ENCODE results near the gene HECA. TPM values are rescaled to one million over a fixed set of nuclear protein-coding genes. Genes with fewer than 3 reads are reported as not detected.
A peak's percentile ranks its signal among the peaks of the same experiment; 100 is the strongest.
"Not testable (repeated sequence)": the region's sequence is repeated elsewhere in the genome, so short reads cannot be mapped to it uniquely, and the experiment has no call there.

HECA gene, protein sequence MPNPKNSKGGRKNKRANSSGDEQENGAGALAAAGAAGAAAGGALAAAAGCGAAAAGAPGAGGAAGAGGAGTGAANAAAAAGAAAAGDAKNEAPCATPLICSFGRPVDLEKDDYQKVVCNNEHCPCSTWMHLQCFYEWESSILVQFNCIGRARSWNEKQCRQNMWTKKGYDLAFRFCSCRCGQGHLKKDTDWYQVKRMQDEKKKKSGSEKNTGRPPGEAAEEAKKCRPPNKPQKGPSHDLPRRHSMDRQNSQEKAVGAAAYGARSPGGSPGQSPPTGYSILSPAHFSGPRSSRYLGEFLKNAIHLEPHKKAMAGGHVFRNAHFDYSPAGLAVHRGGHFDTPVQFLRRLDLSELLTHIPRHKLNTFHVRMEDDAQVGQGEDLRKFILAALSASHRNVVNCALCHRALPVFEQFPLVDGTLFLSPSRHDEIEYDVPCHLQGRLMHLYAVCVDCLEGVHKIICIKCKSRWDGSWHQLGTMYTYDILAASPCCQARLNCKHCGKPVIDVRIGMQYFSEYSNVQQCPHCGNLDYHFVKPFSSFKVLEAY
- polyA plus RNA-seq: 10 to 100 TPM in 2 of 3 donors, 1 to 10 TPM in 1; 3.9 to 23.4 (median 11.6) TPM

DNA sequence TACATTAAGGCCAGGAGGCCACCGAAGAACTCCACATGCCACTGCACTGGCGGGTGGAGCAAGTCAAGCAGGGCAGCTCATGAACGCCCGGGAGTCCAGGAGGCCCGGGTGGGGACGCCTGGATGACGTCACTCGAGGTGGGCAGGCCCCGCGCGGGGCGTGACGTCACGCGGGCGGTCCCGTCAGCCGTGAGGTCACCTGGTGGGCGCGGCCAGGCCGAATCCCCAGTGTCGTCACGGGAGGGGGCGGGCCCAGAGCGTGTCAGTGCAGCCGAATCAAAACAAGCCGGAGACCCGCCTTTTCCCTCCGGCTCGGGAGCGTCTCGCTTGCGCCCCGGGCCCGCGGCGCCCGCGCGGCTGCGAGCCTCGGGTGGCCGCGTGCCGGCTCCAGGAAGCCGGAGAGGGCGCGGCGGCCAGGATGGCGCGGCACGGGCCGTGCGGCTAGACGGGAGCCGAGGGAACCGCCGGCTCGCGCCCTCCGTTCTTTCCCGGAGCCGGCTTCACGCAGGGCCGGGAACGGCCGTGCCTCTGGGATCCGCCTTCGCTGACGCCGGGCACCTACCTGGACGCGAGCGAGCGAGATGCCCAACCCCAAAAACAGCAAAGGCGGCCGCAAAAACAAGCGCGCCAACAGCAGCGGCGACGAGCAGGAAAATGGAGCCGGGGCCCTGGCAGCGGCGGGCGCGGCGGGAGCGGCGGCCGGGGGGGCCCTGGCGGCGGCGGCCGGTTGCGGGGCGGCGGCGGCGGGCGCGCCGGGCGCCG is at the start of gene HECA:
TSS of gene HECA (plus strand) at position 264 of the 761 bp plus-strand sequence. CDS start at position 581, 317 bp downstream.
- peak within 1 kb of the TSS; percentile 70 for H3K27ac ChIP-seq (ENCODE audit: low read depth, low read length)
- 1% methylated on average over 78 to 98 of the region's 105 CpGs for WGBS, 3 donors

DNA sequence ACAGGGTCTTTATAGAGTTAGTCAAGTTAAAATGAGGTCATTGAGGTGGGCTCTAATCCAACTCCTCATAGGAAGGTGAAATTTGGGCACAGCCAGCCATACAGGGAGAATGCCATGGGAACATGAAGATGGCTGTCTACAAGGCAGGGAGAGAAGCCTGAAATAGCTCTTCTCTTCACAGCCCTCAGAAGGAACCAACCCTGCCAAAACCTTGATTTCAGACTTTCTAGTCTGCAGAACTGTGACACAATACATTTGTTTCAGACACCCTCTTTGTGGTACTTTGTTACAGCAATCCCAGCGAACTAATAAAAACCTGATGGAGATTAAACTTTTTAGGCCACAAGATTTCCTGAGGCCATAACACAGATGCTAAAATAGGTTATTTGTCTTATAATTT is 43.1 kb upstream of the HECA start:
- no peak overlapping the region for H3K27ac ChIP-seq (ENCODE audit: low read depth, low read length)
- 92 to 97% (median 93%) methylated on average over 1 of the region's 1 CpG for WGBS, 3 donors

DNA sequence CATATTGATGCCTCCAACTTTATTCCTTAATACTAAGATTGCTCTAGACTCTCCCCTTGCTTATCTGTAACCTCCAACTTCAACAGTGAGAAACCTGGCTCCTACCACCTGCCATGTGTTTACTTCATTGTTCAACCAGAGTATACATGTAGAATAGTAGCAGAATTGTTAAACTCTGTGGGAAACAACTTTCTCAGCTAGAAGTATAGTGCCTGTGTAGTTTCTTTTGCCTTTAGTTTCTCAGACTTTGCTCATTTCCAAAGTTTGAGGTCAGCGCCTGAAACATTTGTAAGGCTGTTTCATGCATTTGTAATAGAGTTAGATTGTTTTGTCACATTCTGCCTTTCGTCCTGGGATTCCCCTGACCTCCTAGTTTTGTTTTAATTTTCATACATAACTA is 34.9 kb upstream of the HECA start:
- no peak overlapping the region for H3K27ac ChIP-seq (ENCODE audit: low read depth, low read length)
- WGBS, 3 donors: 79 to 85% (median 83%) methylated on average over 2 of the region's 2 CpGs

DNA sequence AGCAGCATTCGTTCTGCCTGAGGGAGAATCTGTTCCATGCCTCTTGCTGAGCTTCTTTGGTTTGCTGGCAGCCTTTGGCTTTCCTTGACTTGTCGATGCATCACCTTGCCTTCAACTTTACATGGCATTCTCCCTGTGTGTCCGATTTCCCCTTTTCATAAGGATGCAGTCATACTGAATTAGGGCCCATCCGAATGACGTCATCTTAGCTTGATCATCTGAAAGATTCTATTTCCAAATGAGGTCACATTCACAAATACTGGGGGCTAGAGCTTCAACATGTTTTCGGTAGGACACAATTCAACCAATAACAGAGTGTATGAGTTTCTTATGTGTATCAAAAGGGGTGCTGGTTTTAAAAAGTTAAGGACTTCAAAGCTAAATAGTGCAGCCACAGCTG is 27.8 kb upstream of the HECA start:
- 87 to 93% (median 91%) methylated on average over 6 of the region's 6 CpGs for WGBS, 3 donors
- H3K27ac ChIP-seq (ENCODE audit: low read depth, low read length): no peak overlapping the region

DNA sequence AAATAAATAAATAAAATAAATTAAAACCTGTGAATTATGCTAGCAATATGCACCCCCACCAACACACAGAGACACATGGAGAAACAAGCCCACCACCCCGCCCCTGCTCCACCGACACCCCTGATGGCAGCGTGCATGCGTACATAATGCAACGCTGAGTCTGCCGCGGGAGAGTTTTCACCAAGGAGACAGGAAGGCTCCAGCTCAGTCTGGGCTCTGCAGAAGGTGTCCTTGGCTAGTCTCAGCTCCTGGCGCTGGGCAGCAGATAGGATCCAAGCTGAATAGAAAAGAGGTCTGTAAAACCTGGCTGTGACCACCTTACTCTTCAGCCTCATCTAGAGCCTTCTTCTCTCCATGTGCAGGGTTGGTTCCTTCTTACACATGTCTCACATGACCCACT is 26.5 kb upstream of the HECA start:
- 58 to 97% (median 84%) methylated on average over 8 of the region's 8 CpGs for WGBS, 3 donors
- no peak overlapping the region for H3K27ac ChIP-seq (ENCODE audit: low read depth, low read length)

DNA sequence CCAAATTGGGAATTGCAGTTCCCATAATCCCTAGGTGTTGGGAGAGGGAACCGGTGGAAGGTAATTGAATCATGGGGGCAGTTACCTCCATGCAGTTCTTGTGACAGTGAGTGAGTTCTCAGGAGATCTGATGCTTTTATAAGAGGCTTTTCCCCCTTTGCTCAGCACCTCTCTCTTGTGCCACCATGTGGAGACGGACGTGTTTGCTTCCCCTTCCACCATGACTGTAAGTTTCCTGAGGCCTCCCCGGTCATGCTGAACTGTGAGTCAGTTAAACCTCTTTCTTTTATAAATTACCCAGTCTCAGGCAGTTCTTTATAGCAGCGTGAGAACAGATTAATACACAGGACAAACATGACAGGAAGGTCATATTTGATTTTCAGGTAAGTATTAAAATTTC is 25.3 kb upstream of the HECA start:
- 48 to 66% (median 60%) methylated on average over 5 of the region's 5 CpGs for WGBS, 3 donors

DNA sequence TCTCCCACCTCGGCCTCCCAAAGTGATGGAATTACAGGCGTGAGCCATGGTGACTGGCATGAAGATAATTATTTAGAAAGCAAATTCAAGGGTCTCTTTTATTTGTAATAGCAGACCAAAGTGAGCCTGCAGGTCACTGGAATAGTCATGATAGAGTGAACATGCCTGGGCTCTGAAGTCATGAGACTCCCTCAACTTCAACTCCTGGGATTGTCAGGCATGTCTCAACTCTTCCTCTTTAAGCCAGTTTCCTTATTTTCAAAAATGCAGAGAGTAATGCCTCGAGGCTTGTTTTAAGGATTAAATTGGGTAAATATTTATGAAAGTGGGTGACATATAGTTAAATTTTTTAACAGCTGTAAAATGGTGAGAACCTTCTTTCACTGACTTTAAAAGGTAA is 22.7 kb upstream of the HECA start:
- H3K27ac ChIP-seq (ENCODE audit: low read depth, low read length): no peak overlapping the region
- 55 to 73% (median 68%) methylated on average over 3 of the region's 3 CpGs for WGBS, 3 donors

More for the DNA sequence above, 25.3 kb upstream of the HECA start:
- H3K27ac ChIP-seq (ENCODE audit: low read depth, low read length): no peak overlapping the region

DNA sequence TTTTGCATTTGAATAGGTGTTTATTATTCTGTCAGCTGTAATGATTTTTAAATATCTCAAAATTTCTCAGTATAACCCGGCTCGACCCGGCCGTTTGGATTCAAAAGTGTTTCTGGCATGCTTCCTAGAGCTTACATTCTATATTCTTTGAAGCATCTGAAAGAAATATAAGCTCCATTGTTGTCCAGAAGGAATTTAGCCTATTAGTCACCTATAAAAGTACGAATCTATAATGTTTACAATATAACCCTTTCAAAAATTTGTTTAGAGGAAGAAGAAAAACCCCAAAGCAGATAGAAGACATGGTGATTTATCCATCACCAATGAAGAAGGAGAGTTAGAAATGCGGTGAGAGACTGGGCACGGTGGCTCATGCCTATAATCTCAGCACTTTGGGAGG is 22.3 kb upstream of the HECA start:
- H3K27ac ChIP-seq (ENCODE audit: low read depth, low read length): no peak overlapping the region
- 60 to 79% (median 72%) methylated on average over 7 of the region's 7 CpGs for WGBS, 3 donors

DNA sequence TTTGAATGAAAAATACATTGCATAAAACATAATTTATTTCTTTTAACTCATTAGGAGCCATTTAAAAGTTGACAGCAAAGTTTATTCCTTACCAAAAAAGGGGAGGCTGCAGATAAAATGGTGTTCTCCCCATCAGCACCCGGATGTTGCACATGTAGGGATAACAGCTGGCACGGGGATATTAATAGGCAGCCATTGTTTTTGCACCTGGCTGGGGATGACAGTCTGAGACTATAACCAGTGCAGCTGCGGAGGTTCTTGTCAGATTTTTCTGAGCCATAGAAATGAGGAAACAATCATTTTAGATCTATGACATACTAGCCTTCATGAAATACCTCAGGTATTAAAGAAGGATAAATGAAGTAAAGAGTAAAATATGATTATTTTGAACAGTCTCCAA is 20.1 kb upstream of the HECA start:
- H3K27ac ChIP-seq (ENCODE audit: low read depth, low read length): no peak overlapping the region
- WGBS, 3 donors: 62 to 79% (median 74%) methylated on average over 3 of the region's 3 CpGs

DNA sequence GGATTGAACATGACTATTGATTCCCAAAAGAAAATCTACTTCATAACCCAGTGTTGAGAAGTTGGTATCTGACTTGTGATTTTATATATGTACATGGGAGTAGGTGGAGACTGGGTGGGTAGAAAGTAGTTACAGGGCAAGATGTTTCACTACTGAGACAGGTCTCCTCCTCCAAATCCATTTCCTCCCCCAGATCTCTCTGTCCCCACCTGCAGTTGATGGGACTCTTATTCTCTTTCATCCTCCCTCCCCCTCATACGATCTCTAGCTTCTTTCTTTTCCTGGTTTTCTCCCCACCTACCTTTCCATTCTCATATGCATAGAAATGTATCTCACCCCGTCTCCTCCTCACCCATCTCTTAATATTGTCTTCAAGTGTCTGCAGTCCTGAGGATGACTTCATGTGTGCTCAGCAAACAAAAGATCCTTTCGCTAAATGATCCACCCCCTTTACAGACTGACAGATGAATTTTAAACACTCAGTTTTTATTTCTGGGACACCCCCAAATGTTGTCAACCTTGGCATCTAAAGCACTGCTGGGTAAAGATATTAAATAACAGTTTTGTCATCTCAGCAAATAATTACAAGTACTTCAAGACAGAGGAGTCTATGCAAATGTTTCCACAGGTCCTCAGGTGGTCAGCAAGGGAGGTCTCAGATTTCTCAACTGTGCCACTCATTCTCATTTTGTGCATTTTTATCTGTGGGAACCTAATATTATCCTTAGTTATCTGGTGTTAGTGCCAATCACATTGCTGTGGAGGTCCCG is 18.7 kb upstream of the HECA start:
- H3K27ac ChIP-seq (ENCODE audit: low read depth, low read length): no peak overlapping the region
- 56 to 88% (median 82%) methylated on average over 4 of the region's 4 CpGs for WGBS, 3 donors

DNA sequence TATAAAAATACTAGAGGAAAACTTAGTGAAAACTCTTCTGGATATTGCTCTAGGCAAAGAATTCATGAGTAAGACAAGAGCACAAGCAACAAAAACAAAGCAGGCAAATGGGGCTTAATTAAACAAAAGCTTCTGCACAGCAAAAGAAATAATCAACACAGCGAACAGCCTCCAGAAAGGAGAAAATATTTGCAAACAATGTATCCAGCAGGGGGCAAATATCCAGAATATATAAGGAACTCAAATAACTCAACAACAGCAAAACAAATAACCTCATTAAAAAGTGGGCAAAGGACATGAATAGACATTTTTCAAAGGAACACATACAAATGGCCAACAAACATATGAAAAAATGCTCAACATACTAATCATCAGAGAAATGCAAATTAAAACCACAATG is 17.1 kb upstream of the HECA start:
- WGBS, 3 donors: 77 to 93% (median 89%) methylated on average over 1 of the region's 1 CpG
- no peak overlapping the region for H3K27ac ChIP-seq (ENCODE audit: low read depth, low read length)

DNA sequence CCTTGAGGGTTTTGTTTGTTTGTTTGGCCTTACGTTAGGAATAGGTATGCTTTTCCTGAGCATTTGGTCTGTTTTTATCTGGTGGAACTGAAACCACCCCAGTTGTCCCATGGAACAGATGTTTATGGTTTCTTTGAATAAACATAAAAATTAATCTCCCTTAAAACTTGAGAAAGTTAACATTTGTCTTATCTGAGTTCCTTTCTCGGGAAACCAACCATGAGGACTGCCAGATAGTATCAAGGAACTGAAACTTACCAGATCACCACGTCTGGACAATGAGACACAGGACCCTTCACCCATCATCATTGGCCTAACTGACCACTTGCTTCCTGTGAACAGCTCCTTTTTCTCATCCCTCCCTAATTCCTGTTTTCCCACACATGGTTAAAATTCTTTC is 15.3 kb upstream of the HECA start:
- H3K27ac ChIP-seq (ENCODE audit: low read depth, low read length): no peak overlapping the region
- 63 to 81% (median 79%) methylated on average over 3 of the region's 3 CpGs for WGBS, 3 donors

DNA sequence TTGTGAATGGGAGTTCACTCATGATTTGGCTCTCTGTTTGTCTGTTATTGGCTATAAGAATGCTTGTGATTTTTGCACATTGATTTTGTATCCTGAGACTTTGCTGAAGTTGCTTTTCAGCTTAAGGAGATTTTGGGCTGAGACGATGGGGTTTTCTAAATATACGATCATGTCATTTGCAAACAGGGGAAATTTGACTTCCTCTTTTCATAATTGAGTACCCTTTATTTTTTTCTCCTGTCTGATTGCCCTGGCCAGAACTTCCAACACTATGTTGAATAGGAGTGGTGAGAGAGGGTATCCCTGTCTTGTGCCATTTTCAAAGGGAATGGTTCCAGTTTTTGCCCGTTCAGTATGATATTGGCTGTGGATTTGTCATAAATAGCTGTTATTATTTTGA is 12.1 kb upstream of the HECA start:
- WGBS, 3 donors: 32 to 69% (median 66%) methylated on average over 3 of the region's 3 CpGs
- not testable (repeated sequence) for H3K27ac ChIP-seq (ENCODE audit: low read depth, low read length)

DNA sequence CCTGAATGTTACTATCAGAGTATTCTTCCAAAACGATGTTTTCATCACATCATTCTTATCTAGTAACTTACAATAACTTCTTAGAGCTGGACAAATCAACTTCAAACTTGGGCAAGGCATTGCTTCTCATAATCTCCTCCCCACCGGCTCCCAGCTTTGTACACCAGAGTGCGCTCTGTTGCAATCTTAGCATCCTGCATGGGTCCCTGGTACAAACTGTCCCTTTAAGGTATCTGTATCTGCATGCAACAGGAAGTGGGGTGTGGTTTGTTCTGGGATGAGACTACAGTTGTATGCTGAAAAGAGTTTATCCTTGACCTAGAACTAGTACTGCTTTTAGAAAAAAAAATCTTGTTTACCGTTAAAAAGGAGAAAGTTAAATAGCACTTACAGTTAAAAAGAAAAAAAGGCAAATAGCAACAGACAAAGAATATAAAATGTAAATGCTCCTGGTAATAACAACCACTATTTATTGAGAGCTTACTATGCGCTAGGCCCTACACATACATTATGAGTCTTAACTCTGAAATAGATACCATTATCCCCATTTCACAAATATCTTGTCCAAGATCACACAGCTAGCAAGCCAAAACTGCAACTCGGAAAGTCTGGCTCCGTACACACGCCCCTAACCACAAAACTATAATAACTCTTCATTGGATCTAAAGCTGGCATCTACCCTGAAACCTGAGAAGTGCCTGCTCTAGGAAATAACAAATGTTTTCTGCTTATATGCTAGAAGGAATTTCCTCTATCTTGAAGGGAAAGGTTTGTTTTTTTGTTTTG is 9.8 kb upstream of the HECA start:
- no peak overlapping the region for H3K27ac ChIP-seq (ENCODE audit: low read depth, low read length)
- 37 to 55% (median 41%) methylated on average over 8 of the region's 8 CpGs for WGBS, 3 donors

DNA sequence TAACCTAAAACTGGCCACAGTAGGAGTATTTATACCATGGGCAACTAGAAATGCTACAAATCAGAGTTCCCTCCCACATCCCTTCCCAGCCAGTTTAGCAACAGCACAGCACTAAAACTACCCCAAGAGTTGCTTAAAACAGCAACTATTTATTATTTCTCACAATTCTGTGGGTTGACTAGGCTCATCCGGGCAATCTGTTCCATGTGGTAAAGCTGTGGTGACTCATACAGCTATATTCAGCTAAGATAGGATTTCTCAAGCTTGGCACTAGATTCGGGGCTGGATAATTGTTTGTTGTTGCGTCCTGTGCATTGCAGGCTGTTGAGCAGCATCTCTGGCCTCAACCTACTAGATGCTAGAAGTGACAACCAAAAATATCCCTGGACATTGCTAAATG is 8.6 kb upstream of the HECA start:
- 49 to 76% (median 69%) methylated on average over 3 of the region's 3 CpGs for WGBS, 3 donors

DNA sequence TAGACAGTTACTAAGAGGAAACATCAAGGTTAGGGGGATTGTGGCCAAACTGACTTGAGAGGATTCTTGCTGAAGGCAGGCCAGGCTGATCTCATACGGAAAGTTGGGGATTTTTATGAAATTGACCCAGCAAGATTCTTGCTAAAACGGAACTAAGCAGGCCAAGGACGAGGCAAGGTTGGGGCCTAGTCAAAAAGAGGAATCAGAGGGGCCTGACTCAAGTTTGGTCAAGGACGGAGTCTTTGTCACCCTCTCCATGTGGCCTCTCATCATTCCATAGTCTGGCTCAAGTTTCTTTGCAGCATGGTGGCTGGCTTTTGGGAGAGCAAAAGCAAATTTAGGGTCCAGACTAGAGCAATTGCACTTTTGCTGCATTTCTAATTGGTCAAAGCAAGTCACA is 7.9 kb upstream of the HECA start:
- H3K27ac ChIP-seq (ENCODE audit: low read depth, low read length): no peak overlapping the region
- 79 to 94% (median 89%) methylated on average over 4 of the region's 4 CpGs for WGBS, 3 donors

More for the DNA sequence above, 8.6 kb upstream of the HECA start:
- H3K27ac ChIP-seq (ENCODE audit: low read depth, low read length): no peak overlapping the region

DNA sequence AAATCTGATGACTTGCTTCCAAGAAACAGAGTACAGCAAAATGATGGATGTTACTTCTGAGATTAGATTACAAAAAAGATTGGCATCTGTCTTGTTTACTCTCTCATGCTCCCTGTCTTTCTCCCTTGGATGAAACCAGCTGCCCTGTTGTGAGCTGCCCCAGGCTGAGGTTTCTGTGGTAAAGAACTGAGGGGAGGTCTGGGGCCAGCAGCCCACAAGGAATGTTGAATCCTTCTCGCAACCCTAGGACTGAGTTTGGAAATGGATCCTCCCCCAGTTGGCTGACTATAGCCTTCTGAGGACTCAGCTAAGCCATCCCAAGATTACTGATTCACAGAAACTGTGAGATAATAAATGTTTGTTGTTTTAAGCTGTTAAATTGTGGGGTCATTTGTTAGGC is 5.6 kb upstream of the HECA start:
- 55 to 89% (median 70%) methylated on average over 1 of the region's 1 CpG for WGBS, 3 donors
- no peak overlapping the region for H3K27ac ChIP-seq (ENCODE audit: low read depth, low read length)

DNA sequence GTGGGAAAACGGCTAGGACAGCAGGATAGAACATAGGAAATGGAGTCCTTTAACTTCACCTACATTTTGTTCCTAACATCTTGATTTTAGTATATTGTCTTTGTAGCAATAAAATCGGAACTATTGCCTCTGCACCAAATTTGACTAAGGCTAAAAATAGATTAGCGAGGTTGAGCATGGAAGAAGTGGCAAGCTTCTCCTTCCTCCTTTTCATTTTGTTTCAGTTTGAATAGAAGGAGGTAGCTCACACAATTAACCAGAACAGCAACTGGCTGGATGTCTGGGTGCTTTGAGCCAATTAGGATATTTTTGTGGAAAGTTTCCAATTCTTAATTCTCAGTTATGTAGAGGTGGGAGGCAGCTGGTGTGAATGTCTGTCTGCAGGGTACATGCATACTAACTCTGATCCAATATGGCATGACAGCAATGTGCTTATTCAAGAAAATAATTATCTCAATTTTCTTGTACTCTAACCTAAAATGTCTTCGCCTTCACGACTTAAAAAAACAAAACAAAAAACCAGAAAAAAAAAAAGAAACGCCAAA is 3.1 kb upstream of the HECA start:
- no peak overlapping the region for H3K27ac ChIP-seq (ENCODE audit: low read depth, low read length)
- 50 to 77% (median 52%) methylated on average over 6 of the region's 6 CpGs for WGBS, 3 donors

Measured in adipose tissue (tissue), 3 donors.